KOPT-K1 (cell line): Measurements from ENCODE around the gene HDAC11.

Experiments used
- H3K27ac ChIP-seq: fragments of 200-600 bp; sonication (generic); 2 replicates; pipeline ENCODE4 v1.5.1; 2016; ENCODE audit warnings: antibody characterized with exemption, mild to moderate bottlenecking, low read depth, low read length; ENCODE audit not compliant: poor library complexity, severe bottlenecking
- H3K36me3 ChIP-seq: fragments of 200-600 bp; sonication (generic); 2 replicates; pipeline ENCODE4 v1.5.1; 2017; ENCODE audit warnings: antibody characterized with exemption, mild to moderate bottlenecking, low read length, moderate library complexity; ENCODE audit not compliant: insufficient read depth
- H3K9me3 ChIP-seq: fragments of 200-600 bp; sonication (generic); 2 replicates; pipeline ENCODE4 v1.5.1; 2017; ENCODE audit warnings: antibody characterized with exemption, low read length, mild to moderate bottlenecking; ENCODE audit not compliant: insufficient read depth, poor library complexity, severe bottlenecking

HDAC11 gene

DNA sequence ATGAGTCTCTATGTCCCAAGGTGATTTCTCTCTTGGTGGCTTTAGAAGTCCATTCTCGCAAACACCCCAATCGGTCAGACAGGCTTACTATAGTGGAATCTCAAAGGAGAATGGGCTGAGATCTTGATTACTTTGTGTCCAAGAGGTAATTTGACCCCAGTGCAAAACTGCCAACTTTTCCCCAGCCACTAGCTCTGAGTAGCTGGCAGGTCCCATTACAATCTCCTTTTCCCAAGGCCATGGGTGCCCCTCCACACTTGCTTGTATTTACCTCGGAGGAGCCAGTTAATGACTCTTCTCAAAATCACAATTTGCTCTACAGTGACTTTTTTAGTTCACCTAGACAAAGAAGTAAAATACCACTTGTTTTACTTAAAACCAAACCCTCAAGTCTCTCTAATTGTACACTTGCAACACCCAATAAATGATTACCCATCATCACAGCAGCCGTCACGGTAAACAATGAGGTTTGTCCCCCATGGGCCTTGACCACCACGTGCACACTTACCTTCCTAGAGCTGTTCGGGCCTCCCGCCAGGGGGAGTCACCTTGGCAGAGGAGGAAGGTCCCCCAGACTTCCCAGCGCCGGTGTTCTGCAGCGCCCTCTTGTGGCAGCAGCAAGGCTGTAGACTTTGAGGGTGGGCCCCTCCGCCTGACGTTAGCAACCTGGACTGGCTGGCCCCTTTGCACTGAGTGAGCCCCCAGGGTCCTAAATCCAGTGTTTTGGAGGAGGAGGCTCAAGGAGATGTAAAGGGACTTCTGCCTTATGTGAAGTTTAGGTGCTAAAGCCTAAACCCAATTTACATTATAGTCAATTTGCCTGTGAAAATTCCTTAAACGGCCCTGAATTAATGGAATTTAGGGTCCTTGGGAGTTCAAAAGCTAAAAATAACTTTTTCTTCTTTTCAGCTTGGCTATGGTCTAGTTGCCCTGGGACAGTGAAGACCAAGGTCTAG, 18.7 kb upstream of the HDAC11 start:
- H3K36me3 ChIP-seq: no peaks in the 10 kb centered on the region
- no peak overlapping the region for H3K27ac ChIP-seq
- no peaks in the 10 kb centered on the region for H3K9me3 ChIP-seq

DNA sequence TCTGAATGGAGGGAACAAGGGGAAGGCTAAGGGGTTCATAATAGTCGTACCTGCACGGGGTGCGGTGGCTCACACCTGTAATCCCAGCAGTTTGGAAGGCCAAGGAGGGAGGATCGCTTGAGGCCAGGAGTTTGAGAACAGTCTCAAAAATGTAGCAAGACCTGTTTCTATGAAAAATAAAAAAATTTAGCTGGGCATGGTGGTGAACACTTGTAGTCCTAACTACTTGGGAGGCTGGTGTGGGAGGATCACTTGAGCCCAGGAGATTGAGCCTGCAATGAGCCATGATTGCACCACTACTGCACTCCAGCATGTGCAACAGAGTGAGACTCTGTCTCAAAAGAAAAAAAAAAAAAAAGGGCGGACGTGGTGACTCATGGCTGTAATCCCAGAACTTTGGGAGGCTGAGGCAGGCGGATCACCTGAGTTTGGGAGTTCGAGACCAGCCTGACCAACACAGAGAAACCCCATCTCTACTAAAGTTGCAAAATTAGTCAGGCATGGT, 17.9 kb upstream of the HDAC11 start:
- no peaks in the 10 kb centered on the region for H3K9me3 ChIP-seq
- H3K27ac ChIP-seq: no peak overlapping the region
- no peaks in the 10 kb centered on the region for H3K36me3 ChIP-seq

DNA sequence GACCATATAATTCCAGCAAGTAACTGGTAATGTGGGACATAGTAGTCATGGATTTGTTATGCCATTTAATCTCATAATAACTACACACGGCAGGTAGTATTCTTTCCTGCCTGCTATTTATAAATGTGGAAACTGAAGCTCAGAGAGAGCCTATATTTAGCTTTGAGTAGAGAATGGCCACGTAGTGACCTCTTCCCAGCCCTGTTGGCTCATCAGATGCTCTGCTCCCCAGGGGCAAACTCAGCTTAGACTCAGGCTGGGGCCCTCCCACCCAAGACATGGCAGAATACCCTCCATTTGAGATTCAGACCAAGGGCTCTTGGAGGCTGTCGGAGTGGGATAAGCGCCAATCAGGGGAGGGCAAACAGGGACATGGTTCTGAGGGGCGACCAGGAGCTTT, 17.3 kb upstream of the HDAC11 start:
- Histone ChIP-seq H3K27ac (no peak overlapping the region), H3K9me3 (no peaks in the 10 kb centered on the region), H3K36me3 (no peaks in the 10 kb centered on the region)

DNA sequence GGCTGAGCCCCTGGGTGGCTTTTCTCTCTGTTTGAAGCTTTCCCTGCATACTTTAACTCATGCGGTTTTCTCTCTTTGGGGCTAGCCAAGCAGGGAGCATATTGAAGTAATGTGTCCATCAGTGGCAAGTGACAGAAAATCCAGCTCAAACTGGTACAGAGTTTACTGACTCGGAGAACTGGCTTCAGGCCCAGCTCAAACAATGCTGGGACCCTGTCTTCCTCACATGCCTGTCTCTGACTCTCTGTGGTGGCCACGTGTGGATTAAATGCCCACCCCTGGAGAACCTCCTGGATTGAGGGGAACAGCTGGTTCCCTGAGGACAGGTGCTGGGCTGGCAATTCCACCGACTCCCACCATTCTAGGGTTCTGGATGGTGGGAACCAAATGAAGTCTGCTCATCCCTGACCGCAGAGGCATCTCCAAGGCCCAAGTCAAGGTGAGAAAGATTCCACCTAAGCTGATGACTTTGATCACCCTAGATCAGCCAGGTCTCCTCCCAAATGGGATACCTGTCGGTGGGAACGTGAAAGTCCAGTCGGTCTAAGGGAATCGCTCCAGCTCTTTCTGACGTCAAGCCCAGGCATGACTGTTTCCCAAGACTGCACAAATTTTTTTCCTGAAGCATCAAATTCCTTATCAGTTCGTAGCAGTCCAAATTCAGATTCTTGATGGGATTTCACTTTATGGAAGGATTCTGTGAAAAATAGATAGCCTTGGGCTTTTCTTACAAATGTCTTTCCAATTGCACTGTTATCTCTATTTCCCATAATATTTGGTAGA, 16.3 kb upstream of the HDAC11 start:
- no peak overlapping the region for H3K27ac ChIP-seq
- H3K9me3 ChIP-seq: no peaks in the 10 kb centered on the region
- no peaks in the 10 kb centered on the region for H3K36me3 ChIP-seq

DNA sequence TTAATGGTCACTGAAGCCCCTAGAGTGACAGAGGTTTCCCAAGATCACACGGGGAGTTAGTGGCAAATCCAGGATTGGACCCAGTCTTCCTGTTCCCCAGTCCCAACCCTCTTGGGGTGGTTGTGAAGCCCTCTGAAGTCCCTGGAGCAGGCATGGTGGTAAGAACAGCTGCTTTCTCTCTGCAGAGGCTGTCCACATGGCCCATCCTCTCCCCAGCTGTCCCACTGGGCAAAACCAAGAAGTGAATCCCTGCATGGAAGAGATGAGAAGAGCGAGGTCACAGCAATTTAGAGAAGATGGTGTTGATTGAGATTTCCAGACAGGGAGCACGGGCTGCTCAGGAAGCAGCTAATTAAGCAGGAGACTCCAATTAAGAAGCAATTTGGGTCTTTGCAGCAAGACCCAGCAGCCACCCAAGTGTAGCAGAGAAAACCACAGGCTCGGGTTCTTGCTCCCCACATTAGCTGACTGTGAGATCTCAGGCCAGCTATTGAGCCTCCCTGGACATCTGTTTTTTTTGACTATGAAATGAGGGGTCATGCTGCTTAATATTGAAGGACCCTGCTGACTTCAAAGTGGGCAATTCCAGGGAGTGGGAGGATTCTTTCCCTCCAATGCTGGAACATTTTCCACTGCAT, 14.8 kb upstream of the HDAC11 start:
- Histone ChIP-seq H3K27ac (no peak overlapping the region), H3K36me3 (no peaks in the 10 kb centered on the region), H3K9me3 (no peaks in the 10 kb centered on the region)

DNA sequence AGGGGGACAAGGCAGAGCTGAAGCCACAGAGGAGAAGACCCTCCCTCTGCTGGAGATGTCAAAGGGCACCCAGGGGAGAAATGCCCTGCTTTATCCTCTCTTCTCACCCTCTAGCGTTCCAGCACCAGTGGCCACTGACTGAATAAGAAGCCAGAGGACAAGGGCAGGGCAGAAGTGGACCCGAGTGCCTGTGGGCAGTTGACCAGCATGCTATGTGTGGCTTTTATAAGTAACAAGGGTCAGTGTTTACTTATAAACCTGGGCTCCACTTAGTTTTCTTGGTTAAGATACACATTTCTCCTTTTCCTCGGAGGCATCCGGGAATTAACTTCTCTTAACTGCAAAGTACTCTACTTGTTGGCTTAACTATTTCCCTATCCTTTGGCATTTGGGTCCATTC, 13.3 kb upstream of the HDAC11 start:
- no peaks in the 10 kb centered on the region for H3K9me3 ChIP-seq
- no peaks in the 10 kb centered on the region for H3K36me3 ChIP-seq
- H3K27ac ChIP-seq: no peak overlapping the region

DNA sequence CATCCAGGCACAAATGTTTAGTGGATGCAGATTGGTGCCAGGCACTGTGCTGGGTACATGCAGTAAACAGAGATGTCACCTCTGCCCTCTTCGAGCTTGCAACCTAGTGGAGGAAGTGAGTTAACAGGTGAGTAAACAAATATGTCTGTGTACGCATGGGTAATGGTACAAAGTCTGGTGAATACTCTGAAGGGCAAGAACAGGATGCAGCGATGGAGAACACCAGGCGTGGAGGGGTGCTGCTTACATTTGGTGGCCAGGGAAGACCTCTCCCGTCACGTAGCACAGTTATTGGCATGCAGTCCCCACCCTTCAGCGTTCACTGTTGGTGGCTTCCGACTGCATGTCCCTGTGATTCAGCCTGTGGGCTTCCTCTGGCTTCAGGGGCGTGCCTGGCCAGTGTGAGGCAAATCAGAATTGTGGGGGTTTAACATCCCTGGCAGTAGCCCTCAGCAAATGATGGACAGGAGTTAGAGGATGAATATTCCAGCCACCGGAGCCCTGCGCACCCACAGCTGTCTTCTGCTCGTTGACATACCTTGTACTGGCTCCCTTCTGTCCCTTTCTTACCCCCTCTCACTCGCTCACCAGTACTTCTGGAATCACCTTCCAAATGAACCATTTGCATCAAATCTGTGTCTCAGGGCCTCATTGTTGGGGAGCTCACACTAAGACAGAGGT, 9.1 kb upstream of the HDAC11 start:
- H3K27ac ChIP-seq: no peak overlapping the region
- no peaks in the 10 kb centered on the region for H3K36me3 ChIP-seq

DNA sequence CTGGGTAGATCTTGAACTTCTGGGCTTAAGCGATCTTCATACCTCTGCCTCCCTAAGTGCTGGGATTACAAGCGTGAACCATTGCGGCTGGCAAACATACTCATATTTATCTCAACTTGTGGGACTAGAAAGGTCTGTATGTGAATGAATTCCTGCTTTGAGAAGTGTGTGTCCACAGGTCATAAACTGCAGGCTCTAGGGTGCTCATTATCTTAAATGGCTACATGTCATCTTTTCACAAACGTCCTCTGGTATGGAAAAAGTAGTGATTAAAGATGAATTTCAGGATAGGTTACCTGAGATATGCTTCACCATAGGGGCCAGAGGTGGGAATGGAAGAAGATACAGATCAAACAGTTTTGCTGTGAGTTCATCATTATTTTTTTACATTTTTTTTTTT, 7.8 kb upstream of the HDAC11 start:
- no peaks in the 10 kb centered on the region for H3K36me3 ChIP-seq
- H3K9me3 ChIP-seq: no peaks in the 10 kb centered on the region

More for the DNA sequence above, 9.1 kb upstream of the HDAC11 start:
- H3K9me3 ChIP-seq: no peaks in the 10 kb centered on the region

DNA sequence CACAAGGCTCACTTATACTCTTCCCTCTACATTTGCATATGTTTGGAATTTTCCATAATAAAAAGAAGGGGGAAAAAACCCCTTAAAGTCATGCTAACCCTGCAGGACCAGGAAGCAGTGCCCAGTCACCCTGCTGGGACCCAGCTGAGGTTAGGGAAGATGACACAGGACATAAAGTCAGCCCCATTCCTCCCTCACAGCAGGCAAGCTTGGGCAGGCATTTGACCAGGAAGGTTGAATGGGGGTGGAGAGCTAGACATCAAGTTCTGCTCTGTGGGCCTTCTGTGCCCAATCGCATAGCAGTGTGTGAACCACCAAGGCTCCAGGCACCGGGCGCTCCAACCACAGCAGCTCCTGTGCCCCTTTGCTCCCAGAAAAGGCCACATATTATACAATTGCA, 7.1 kb upstream of the HDAC11 start:
- no peak overlapping the region for H3K27ac ChIP-seq
- H3K9me3 ChIP-seq: no peaks in the 10 kb centered on the region
- H3K36me3 ChIP-seq: no peaks in the 10 kb centered on the region

More for the DNA sequence above, 7.8 kb upstream of the HDAC11 start:
- H3K27ac ChIP-seq: no peak overlapping the region

DNA sequence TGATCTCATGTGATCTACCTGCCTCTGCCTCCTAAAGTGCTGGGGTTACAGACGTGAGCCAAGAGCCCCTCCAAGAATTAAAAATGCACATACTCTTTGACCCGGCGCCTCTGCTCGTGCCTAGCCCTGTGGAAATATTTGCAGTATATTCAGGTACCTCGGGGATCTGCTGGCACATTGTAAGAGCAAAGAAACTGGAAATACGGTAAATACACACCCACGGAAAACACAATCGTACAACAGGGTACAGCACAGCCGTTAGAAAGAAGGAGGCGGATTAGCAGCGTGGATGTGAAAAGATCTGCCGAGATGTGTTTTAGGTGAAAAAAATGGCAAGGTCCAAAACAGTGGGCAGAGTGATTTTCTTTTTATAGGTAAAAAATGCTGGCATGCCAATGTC, 6.1 kb upstream of the HDAC11 start:
- Histone ChIP-seq H3K36me3 (no peaks in the 10 kb centered on the region), H3K27ac (no peak overlapping the region)

DNA sequence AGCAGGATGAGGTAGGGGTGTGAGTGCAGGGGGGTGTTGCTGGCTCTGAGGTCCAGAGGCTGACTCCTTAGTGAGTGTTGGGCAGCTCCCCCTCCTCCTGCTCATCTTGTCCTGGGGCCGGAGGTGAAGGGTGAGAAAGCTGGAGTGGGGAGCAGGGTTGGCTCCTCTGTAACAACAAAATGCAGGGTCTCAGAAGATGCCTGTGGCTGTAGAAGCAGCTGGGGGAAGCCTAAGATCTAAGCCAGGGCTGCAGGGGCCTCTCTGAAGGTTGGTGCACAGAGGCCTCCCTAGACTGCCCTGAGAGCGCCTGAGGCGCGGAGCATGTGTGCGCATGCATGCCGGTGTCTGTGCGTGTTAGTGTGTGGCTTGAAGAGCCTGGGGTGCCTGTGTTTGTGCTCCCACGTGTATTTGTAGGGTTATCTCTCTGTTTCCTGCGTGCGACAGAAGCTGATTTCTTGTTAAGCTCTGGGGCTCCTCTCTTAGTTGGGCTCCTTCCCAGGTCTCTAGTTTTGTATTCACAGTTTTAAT, 5.3 kb upstream of the HDAC11 start:
- Histone ChIP-seq H3K9me3 (no peaks in the 10 kb centered on the region), H3K27ac (no peak overlapping the region), H3K36me3 (no peaks in the 10 kb centered on the region)

More for the DNA sequence above, 6.1 kb upstream of the HDAC11 start:
- no peaks in the 10 kb centered on the region for H3K9me3 ChIP-seq

DNA sequence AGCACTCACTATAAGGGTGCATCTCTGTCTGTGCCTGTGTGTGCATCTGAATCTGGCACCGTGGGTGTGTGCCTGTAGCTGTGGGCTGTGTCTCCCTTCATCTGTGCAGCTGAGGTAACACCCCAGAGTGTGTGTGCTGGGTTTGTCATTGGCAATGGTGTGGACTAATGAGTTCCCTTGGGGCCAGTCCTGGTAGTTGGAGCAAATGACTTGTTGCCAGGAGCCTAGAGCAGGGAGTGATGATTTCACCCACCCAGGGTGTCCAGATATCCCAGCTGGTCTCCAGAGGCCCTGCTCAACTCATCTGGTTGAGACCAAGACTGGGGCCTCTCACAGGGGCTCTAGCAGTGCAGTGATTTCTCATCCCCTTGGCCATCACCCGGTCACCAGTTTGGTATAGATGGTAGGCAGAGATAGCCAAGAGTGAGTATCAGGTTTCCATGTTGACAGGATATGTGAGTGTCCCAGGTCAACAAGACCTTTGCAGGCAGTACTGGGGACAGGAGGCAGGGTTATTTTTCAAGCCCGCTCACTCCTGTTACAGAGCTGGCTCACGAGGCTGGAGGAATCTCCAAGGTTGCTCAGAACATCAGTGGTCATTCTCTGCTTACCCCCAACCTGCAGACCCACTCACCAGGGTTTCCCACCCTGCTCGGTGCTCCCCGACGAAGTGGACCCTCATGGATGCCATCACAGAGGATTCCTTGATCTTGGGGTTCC, 4.1 kb upstream of the HDAC11 start:
- H3K27ac ChIP-seq: no peak overlapping the region
- no peaks in the 10 kb centered on the region for H3K9me3 ChIP-seq
- H3K36me3 ChIP-seq: no peaks in the 10 kb centered on the region

DNA sequence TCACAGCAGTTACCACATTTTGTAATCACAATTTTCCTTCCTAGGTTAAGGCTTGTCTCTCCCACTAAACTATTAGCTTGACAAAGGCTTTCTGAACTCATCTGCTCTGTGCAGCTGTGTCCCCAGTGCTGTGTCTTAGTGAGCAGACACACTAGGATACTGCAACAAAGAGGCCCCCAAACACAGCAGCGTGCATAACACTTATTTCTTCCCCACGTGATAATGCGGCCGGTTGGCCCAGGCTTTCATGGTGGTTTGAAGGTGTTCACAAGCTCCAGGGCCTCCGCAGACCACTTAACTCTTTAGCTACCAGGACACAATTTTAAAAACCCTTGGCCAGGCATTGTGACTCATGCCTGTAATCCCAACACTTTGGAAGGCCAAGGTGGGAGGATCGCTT, 2.2 kb upstream of the HDAC11 start:
- no peaks in the 10 kb centered on the region for H3K9me3 ChIP-seq
- H3K36me3 ChIP-seq: no peaks in the 10 kb centered on the region
- no peak overlapping the region for H3K27ac ChIP-seq

DNA sequence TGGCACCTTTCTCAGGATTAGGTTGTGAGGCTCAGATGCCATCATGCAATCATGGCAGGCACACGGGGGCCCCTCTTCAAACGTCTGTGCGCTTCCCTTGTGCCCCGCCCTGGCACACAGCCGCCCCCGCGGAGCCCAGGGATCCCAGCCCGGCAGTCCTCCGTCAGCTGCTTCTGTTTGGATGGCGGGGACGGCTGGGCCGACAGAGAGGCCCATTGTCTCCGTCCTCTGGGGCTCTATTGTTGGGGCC, 849 bp upstream of the HDAC11 start:
- Histone ChIP-seq H3K36me3 (no peaks in the 10 kb centered on the region), H3K9me3 (no peaks in the 10 kb centered on the region), H3K27ac (peak overlapping the region; percentile 68)
